ENCODE results near the gene LMF1. TPM values are rescaled to one million over a fixed set of nuclear protein-coding genes. Genes with fewer than 3 reads are reported as not detected.

Gene LMF1
- total RNA-seq, 1 donor from 2014 or later: 24.6 TPM

DNA sequence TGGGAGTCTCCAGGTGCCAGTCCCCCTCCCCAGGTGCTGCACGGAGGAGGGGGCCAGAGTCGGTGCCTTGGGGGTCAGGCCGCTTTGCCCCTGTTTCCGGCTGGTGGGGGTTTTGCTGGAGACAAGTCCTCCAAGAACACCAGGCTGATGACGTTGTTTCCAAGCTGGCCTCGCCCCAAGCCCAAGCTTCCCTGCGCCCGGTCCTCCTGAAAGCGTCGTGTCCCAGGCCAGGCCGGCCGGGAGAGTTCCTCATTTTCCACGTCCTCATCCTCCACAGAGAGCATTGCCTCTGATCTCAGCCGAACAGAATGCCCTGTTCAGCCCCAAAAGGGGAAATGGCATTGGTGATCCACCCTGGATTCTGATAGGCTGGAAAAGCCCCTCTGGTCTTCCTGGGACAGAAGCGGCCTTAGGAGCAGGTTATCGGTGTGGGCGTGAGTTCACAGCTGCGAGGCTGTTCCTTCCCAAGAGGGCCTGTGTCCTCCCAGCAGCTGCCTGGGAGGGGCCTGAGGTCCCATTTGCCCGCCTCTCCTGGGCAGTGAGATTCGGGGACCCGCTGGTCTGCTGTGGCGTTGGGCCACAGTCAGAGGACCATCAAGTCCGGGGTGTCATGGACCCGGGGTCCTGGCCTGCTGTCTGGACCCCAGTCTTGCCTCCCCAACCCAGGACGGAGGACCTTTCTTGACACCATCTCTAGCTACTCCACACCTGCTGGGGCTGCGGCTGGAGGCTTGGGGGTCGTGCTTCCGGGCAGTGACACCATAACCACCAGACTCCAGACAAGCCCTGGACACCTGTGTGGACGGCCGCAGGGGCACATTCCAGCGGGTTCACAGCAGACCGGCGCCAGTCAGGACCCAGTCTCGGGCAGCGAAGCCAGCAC lies 17.9 kb upstream of the LMF1 start:
- Mint-ChIP-seq H3K4me1 (ENCODE audit: unreplicated experiment) (no peaks in the 10 kb centered on the region), H3K27me3 (ENCODE audit: unreplicated experiment) (peaks cover 17% of the 10 kb centered on the region), H3K27ac (ENCODE audit: unreplicated experiment) (no peak overlapping the region), H3K9me3 (ENCODE audit: unreplicated experiment) (no peaks in the 10 kb centered on the region), H3K36me3 (ENCODE audit: unreplicated experiment) (no peaks in the 10 kb centered on the region), H3K4me3 (ENCODE audit: unreplicated experiment) (no peak overlapping the region)
- TF ChIP-seq, protein P1, sequence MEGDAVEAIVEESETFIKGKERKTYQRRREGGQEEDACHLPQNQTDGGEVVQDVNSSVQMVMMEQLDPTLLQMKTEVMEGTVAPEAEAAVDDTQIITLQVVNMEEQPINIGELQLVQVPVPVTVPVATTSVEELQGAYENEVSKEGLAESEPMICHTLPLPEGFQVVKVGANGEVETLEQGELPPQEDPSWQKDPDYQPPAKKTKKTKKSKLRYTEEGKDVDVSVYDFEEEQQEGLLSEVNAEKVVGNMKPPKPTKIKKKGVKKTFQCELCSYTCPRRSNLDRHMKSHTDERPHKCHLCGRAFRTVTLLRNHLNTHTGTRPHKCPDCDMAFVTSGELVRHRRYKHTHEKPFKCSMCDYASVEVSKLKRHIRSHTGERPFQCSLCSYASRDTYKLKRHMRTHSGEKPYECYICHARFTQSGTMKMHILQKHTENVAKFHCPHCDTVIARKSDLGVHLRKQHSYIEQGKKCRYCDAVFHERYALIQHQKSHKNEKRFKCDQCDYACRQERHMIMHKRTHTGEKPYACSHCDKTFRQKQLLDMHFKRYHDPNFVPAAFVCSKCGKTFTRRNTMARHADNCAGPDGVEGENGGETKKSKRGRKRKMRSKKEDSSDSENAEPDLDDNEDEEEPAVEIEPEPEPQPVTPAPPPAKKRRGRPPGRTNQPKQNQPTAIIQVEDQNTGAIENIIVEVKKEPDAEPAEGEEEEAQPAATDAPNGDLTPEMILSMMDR (IDR thresholded peaks at IDR 0.05): no peak
- DNase-seq (ENCODE audit: extremely low spot score, unreplicated experiment): no peak

DNA sequence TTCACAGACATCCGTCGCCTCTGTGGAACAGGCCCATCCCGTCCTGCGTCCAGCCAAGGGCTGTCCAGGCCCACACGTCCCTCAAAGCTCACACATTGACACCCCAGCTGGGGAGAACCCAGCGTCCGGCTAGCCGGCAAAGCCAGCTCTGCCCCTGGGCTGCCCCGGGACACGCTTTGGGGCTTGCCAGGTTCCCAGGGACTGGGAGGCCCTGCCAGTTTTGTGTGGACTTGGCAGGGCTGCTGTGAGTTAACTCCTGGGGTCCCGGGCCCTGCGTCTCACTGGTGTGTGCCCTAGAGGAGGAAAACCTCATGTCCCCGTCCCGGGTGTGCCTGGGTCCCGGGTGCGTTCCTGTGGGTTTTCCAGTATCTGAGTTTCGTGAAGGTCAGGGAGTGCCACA lies 17.1 kb upstream of the LMF1 start:
- Mint-ChIP-seq H3K36me3 (ENCODE audit: unreplicated experiment) (no peaks in the 10 kb centered on the region), H3K4me3 (ENCODE audit: unreplicated experiment) (no peak overlapping the region), H3K27me3 (ENCODE audit: unreplicated experiment) (peaks cover 21% of the 10 kb centered on the region), H3K4me1 (ENCODE audit: unreplicated experiment) (no peaks in the 10 kb centered on the region), H3K9me3 (ENCODE audit: unreplicated experiment) (no peaks in the 10 kb centered on the region), H3K27ac (ENCODE audit: unreplicated experiment) (no peak overlapping the region)
- no peak for DNase-seq (ENCODE audit: extremely low spot score, unreplicated experiment)
- TF ChIP-seq, protein P1 (IDR thresholded peaks at IDR 0.05): no peak

DNA sequence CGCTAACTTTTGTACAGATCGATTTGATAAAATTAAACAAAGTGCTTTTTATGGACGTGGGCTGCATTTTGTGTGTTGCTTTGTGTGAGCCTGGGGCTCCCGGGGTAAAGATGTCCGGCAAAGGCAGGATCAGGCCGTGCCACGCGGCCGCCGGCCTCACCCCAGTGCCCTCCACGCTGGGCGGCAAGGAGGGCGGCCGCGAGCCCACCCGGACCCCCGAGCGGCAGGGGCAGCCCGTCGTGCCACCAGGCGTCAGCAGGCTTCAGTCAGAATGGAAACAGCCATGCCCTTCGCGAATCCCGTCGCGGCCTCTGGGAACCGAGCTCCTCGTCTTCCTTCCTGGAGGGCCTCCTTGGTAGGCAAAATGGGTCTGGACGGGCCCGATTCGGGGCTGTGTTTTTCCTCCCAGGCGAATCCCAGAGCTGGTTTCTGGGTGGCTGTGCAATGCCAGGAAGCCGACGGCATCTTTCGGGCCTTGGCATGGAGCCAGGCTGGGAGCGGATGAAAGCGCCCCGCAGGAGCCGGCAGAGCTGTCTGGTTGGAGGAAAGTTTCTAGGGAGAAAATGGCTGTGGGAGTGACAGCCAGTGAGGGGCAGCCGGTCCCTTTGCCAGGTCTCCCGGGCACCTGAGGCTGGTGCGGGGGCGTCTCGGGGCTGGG lies 16.3 kb upstream of the LMF1 start:
- peaks cover 2% of the 10 kb centered on the region for H3K4me1 Mint-ChIP-seq (ENCODE audit: unreplicated experiment)
- H3K4me3 Mint-ChIP-seq (ENCODE audit: unreplicated experiment): no peak overlapping the region
- no peak for DNase-seq (ENCODE audit: extremely low spot score, unreplicated experiment)
- H3K36me3 Mint-ChIP-seq (ENCODE audit: unreplicated experiment): no peaks in the 10 kb centered on the region
- no peak overlapping the region for H3K27ac Mint-ChIP-seq (ENCODE audit: unreplicated experiment)
- H3K9me3 Mint-ChIP-seq (ENCODE audit: unreplicated experiment): no peaks in the 10 kb centered on the region
- TF ChIP-seq, protein P1 (IDR thresholded peaks at IDR 0.05): no peak
- H3K27me3 Mint-ChIP-seq (ENCODE audit: unreplicated experiment): peaks cover 25% of the 10 kb centered on the region

DNA sequence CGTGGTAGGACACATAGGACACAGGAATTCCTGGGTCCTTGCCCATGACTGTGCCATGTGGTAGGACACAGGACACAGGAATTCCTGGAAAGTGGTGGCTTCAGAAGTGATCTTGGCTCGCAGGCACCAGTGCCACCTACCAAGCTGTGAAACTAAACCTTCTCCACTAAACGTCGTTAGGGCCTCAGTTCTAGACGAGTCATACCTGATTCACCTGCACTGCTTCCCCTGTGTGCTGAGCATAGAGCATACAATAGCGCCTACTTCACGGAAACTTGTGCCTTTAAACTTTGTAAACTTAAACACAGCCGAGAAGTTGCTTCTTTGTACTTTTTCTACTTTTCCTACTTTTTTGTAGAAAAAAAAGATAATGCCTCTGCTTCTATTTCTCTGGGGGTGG lies 15.6 kb upstream of the LMF1 start:
- Mint-ChIP-seq H3K9me3 (ENCODE audit: unreplicated experiment) (no peaks in the 10 kb centered on the region), H3K27me3 (ENCODE audit: unreplicated experiment) (peaks cover 22% of the 10 kb centered on the region), H3K36me3 (ENCODE audit: unreplicated experiment) (no peaks in the 10 kb centered on the region), H3K4me1 (ENCODE audit: unreplicated experiment) (peaks cover 2% of the 10 kb centered on the region), H3K4me3 (ENCODE audit: unreplicated experiment) (no peak overlapping the region), H3K27ac (ENCODE audit: unreplicated experiment) (no peak overlapping the region)
- DNase-seq (ENCODE audit: extremely low spot score, unreplicated experiment): no peak
- TF ChIP-seq, protein P1 (IDR thresholded peaks at IDR 0.05): no peak

Data from osteocyte (in vitro differentiated cells).